HG03439 (cell line): ENCODE measurements around the gene SH2D6.
"Not testable (repeated sequence)": the region's sequence is repeated elsewhere in the genome, so short reads cannot be mapped to it uniquely, and the experiment has no call there.

Experiments used
- ATAC-seq: cut with Tn5 transposase; IDR thresholded peaks from one replicate; pipeline ENCODE4 v1.9.1; 2021; ENCODE audit warnings: mild to moderate bottlenecking, moderate library complexity; ENCODE audit not compliant: unreplicated experiment

Gene SH2D6

DNA sequence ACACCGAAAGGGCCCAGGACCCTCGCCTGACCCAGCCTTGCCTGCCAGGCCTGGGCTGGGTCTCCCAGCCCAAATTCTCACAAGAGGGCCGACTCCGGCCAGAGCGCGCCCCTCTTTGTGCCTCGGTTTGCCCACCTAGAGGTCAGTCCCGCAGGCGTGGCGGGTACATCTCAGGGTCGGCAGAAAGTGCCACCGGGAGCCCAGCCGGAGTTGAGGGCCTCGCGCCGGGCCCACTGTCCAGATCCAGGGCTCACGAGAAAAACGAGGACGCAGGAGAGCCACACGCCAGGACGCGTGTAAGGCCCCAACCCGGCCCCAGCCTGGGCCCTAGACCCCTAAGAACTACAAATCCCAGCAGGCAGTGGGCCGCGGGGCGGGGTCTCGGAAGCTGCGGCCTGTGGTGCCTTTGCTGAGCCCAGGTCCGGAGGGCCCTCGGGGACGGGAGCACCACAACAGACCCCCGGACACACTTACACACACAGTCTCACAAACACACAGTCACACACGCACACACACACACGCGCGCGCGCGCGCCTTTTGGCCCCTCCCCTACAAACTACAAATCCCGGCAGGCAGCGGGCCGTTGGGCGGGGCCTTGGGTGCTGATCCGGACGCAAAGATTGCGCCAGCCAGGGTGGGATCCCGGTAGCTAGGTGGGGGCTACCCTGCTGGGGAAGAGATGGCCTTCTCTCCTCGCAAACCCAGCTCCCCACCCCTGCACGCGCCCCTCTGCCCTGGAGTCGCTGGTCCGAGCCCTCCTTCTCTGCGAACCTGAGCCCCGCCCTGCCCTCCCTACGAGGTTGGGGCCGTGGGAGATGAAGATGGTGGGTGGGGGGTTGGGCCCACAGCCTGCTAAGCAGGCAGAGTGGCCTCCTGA is at the start of gene SH2D6:
SH2D6 (plus strand) TSS at position 583 of the 877 bp plus-strand sequence. CDS start 10,752 bp downstream, outside the sequence.
- peak; percentile 70 for ATAC-seq

DNA sequence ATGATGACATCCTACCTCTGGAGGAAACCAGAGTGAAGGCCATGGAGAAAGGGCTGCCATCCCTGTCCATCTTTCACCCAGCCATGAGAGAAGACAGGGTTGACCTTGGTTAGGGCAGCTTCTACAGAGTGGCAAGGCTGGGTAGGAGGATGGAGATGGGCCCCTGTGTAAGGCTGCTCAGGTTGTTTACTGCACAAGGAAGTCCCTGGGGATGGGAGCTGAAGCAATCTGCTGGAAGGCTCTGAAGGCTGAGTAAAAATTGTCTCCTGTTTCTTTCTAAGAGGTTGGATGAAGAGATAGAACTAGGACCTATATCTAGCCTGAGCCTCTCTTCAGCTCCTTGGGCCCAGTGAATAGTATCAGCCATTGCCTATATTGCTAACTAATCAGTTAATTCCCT is 49.6 kb upstream of the SH2D6 start:
- ATAC-seq, result no peak

DNA sequence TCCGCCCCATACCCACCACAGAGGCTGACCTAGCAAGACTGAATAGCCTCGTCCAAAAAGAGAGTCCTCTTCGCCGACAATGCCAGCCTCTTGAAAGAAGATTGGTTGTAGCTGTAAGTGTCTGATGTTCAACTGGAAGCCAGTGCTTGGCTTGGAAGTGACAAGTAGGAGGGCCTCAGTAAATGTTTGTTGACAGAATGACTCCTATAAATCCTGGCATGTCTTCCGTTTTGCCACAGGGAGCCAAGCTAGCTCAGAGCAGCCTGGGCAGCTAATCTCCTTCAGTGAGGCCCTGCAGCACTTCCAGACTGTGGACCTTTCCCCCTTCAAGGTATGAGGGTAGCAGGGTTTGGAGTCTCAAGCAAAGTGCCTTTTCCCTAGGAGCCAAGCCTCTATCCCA is 49.0 kb upstream of the SH2D6 start:
- ATAC-seq, result no peak

DNA sequence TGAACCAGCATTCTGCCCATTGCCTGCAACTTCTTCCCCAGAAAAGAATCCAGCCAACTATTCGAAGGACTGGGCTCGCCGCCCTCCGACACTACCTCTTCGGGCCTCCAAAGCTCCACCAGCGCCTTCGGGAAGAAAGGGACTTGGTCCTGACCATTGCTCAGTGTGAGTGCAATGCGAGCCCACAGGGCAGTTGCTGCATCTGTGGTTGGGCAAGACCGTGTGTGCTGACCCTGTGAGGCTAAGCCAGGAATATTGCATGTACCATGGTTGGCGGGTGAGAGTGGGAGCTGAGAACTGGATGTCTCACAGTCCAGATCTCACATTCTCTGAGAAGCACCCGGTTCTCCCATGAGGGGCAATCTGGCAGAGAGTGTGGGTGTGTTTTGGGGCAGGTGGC is 47.5 kb upstream of the SH2D6 start:
- ATAC-seq, result no peak

DNA sequence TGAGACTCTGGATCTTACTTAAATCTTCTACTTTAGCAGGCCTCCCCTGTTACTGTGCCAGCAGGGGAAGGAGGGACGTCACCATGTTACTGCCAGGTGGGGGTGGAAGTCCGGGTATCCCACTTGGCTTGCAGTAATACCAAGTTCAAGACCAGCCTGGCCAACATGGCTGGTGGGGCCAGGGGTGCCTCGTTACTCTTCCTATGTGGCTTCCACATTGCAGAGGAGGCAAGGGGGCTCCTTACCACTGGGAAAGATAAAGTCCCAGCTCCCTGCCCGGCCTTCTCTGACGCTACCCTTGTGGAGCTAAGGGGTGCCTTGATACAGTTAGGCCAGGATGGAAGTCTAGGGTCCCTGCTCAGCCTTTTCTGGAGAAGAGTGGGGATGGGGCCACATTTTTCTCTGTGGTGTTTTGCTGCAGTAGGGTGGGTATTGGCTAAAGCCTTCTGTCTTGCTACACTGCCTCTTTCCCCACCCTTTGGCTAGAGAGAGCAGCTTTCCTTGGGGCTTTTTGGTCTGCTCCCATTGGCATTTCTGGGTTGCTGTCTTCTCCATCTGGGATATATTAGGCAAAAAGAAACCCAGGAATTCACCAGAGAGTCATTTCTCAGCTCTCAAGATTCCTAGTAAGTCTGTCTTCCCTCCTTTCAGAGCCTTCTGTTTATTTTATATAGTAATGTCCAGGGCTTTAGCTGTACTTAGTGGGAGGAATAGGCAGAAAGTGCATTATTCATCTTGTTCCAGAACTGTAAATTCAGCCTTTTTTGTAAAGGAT is 42.0 kb upstream of the SH2D6 start:
- no peak for ATAC-seq

DNA sequence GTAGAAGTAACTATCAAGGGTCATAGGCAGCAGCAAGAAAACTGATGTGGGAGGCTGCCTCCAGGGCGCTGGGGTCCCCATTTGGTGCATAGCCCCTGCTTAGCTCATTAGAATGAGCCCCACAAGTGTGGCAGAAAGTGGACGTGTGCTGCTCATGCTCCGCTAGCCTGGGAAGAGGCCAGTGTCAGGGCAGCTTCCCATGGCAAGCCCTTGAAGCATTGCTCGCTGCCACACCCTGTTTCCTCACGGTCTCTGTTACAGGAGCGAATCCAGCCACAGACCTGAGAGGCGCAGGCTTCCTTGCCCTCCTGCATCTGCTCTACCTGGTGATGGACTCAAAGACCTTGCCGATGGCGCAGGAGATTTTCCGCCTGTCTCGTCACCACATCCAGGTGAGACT is 41.4 kb upstream of the SH2D6 start:
- no peak for ATAC-seq

DNA sequence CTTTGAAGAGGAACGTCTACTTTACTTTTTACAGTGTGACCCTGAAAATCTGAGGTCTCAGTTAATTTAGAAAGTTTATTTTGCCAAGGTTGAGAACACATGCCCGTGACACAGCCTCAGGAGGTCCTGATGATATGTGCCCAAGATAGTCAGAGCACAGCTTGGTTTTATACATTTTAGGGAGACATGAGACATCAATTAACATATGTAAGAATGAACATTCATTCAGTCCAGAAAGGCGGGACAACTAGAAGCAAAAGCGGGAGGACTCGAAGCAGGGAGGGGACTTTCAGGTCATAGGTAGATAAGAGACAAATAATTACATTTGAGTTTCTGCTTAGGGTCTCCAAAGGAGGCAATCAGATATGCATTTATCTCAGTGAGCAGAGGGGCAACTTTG is 40.3 kb upstream of the SH2D6 start:
- ATAC-seq, result no peak

DNA sequence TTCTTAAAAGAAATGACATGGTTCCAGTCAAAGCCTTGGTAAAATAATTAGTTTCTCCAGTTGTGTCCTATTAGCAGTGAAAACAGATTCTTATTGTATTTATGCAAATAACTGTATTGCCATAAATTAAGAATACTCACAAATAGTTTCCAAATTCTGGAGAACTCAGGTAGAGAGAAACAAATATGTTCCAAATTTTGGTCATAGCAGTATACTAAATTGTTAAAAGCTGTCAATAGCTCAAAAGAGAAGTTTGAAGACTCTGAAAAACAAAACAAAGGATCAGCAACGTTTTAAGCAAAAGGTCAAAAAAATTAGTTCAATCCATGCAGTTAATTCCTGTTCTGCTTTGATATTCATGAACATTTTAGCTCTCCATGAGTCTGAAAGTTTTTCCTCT is 38.5 kb upstream of the SH2D6 start:
- ATAC-seq, result no peak

DNA sequence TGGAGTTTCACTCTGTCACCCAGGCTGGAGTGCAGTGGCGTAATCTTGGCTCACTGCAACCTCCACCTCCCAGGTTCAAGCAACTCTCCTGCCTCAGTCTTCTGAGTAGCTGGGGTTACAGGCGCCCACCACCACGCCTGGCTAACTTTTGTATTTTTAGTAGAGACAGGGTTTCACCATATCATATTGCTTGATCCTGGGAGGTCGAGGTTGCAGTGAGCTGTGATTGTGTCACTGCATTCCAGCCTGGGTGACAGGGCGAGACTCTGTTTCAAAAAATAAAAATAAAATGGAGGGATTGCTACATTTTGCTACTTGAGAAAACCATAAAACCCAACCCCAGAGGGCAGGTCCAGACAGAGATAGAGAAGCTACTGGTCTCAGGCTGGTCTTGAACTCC is 35.4 kb upstream of the SH2D6 start:
- not testable (repeated sequence) for ATAC-seq

DNA sequence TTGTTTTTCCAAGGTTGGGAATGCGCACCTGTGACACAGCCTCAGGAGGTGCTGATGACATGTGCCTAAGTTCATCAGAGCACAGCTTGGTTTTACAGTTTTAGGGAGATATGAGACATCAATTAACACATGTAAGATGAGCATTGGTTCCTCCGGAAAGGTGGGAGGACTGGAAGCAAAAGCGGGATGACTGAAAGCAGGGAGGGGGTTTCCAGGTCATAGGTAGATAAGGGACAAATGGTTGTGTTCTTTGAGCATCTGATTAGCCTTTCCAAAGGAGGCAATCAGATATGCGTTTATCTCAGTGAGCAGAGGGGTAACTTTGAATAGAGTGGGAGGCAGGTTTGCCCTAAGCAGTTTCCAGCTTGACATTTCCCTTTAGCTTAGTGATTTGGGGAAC is 34.7 kb upstream of the SH2D6 start:
- no peak for ATAC-seq

DNA sequence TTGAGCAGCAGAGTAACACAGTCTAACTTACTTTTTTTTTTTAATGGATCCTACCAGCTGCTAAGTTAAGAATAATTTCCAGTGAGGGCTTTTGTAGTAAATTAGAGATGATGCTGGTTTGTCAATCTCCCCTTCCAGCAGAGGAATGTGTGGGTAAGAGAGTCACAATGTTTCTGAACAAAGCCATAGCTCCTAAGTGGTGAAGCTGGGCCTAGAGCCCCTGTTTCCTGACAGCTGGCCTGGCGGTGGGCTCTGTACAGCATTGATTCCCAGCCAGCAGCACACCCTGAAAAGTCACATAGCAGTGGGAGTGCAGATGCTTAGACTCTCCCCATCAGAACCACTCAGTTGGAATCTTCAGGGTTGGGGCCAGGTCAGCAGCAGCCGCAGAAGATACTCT is 32.8 kb upstream of the SH2D6 start:
- ATAC-seq, result no peak

DNA sequence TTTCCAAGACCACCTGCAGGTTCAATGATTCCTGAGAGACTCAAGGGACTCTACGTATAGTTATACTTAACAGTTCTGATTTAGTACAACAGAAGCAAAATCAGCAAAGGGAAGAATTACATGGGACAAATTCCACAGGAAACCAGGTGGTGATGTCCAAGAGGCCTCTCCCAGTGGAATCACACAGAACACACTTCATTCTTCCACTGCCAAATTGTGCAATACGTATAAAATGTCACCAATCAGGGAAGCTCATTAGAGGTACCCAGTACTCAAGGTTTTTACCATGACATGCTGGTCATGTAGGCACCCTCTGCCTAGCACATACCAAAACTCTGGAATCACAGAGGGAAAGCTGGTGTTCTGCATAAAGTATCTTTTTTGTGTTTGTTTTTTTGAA is 30.8 kb upstream of the SH2D6 start:
- no peak for ATAC-seq

DNA sequence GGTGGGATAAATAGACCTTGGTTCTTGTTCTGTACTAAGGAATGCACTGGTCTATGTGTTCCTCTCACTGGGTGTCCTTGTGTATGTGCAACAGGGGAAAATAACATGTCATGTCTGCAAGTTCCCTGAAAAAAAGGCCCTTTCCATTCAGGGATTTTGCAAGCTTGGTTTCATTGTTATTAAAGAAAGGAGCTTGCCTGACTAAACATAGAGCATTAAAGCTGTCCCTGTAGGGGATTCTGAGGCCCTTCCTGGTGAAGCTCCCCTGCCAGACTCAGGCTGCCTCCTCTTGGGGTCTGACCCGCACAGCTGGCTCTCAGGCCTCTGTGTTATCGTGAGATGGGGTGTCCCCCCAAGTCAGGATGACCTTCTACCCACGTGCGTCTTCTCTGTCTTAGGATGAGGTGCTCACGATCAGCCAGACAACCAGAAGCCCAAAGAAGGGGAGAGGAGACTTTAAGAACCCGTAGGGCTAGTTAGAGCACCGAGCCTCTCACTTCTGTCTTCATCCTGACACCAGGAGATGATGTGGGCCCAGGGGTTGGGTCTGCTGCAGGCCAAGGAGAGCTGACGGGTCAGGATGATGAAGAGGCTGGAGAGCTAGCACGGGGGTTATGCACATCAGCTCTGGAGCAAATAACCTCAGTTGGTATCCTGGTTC is 29.5 kb upstream of the SH2D6 start:
- no peak for ATAC-seq

DNA sequence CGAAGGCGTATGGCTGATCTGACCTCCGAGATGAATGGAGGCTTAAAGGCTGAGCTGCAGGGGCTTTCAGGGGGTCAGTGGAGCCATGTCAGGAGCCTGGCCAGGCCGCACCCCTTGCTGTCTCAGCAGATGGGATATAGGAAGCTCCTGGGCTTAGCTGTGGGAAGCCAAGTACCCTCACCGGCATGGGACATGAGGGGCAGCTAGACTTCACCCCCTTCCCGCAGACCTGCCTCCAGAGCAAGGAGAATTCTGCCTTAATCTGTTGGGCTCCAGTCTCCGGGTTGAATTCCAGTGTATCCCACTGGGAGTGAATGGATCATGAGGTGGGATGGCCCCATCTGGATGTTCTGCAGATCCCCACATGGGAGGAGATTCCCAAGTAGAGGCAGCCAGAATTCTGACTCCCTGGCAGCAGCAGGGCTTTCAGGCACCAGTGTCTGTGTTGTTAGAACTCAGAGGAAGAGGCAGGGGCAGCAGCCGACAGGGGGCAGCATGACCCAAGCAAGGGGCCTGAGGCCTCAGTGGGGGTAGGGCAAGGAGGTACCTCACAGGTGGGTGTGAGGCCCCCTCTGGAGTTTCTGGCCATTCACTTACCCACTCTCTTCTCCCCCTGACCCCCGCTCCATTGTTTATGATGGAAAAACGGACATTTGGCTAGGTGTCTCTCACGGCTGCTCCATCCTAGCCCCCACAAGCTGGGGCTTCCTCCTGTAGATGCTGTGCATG is 27.4 kb upstream of the SH2D6 start:
- no peak for ATAC-seq

DNA sequence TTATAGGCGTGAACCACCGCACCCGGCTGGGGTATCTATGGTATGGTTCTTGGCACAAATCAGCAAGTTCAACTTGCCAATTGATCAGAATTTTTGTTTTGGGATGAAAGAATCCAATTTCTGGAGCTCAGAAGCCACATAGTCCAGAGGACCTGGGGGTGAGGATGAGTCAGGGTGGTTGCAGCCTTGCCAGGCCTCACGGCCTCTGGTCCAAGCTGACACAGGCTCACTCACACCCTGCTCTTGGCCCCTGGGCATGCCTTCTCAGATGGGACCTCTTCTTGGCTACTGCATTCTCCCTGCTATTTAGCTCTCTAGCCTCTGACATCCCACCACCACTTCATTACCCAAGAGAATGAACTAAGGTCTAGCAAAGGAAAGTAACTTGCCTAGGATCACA is 24.7 kb upstream of the SH2D6 start:
- ATAC-seq, result no peak

DNA sequence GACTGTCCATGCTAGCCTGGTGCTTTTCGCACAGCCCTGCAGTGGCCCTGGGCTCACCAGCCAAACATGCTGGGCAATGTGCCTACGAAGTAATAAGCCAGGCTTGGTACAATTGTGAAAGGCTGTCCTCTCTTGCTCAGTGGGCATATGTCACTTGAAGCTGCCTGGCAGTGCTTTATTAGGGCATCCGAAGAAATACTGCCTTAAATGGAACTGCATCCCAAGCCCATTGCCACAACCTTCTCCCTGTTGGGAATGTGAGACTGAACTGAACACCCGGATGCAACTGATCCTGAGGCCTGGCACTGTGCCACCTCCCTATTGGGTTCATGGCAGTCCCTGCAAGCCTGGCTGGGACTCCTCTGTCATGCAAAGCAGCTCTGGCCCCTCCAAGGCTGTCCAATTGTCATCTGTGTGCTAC is 24.2 kb upstream of the SH2D6 start:
- no peak for ATAC-seq

DNA sequence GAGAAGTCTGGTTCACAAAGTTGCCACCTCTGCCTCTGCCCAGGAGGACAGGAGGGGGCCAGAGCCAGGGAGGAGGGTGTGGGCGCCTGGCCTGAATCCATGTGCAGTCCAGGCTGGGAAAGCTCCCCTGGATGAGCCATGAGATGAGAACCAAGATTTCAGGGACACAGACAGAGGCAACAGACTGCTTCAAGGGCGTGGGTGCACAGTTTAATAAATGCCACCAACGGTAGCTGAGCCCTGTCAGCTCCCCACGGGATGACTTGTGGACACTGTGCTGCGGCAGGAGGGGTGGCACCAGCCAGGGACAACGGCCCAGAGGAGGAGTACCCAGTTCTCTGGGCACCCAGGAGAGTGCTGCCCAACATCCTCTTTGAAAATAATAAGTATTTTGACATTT is 23.5 kb upstream of the SH2D6 start:
- ATAC-seq, result no peak

DNA sequence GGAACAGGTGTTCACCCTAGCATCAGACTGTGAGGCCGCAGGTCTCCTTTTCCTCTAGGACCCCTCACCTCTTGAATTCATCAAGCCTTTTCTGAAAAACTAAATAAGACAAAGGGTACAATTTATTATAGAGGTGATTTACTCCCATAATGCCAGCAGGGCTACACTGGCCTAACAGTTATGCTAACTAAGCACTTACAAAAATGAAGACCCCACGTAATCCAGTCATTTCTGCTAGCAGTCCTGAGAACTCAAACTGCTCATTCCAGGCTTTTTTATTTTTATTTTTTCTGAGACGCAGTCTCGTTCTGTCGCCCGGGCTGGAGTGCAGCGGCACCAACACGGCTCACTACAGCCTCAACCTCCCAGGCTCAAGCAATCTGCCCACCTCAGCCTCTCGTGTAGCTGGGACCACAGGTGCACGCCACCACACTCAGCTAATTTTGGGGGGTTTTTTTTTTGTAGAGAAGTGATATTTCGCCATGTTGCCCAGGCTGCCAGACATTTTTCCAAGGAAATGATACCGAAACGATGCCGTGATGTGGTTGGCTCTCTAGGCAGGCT is 22.5 kb upstream of the SH2D6 start:
- ATAC-seq, result no peak

DNA sequence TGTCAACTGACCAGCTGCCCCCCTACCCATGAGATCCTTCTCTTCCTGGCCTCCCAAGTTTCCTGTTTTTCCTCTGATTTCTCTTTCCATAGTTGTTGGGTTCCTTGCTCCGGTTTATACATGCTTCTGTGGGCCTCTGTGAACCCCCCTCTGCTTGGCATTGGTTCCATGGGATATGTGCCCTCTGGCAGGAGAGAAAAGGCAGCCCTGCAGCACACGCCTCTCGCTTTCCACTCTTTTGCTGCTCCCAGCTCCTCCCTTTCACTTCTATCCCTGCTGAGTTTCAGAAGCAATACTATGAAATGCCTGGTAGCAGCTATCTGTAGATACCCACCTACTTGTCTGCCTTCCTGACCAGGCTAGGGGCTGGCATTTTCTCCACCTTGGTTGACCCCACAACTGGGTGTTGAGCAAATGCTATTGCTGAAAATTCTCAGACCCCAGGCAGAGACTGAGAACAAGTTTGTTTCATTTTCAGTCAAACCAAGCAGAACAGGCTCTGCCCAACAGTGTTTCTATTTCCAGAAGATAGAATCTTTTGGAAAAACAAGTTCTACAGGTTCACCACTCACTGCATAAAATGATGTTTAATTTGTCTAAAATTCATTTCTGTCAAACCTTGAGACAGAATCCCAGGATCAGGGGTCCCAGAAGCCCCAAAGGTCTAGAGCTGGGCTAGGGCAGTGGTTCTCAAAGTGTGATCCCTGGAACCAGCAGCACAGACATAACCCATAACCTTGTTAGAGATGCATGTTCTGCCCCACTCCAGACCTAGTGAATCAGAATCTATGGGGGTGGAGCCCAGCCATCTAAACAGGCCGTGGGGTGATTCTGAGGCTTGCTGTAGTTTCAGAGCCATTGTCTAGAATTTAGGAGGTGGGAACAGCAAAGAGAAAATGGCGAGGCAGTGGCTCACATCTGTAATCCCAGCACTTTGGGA is 21.7 kb upstream of the SH2D6 start:
- no peak for ATAC-seq

DNA sequence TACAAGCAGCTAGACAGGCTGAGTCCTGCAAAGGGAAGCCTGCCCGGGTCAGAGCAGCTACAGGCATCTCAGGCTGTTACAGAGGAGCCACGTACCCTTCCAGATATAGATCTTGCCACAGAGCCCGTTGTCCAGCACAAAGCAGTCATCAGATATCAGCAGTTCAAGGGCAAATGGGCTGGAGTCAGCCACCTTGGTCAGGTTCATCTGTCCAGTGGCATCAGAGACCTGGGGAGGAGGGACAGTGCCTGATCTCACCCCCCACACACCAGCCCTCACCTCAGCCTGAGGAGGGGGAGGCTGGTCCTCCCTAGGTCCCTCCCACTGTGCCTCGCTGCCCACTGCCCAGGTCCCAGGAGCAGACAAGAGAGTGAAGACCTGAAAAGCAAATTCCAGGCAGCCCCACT is 20.6 kb upstream of the SH2D6 start:
- no peak for ATAC-seq
